ENCODE results near the gene RHBDL2. TPM values are rescaled to one million over a fixed set of nuclear protein-coding genes. Genes with fewer than 3 reads are reported as not detected.

Gene RHBDL2
- total and polyA plus RNA-seq, 2 donors (not counting 1 experiment from before 2014, with no cell fraction given): 1.2 to 1.5 TPM

DNA sequence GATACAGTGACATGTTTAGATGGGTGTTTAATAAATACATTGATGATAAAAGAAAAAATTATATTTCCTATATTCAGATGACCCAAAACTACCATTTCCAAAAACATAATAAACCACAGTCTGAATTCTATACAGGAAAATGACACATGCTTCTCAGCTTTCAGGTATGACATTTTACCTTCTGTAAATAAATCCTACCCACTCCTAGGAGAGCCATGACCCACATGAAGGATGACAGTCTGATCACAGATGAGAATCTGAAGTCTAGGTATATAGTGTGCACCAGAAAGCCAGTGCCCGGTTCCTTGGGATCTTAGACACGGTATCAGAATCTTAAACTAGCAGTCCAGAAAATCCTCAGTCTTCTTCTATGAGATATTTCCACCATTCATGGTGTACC is 56.5 kb downstream of the RHBDL2 start:
- Histone ChIP-seq H3K9ac (ENCODE audit: insufficient read depth, low read length) (no peak overlapping the region), H3K36me3 (ENCODE audit: control insufficient read depth, insufficient read depth, low read length) (no peaks in the 10 kb centered on the region), H4K20me1 (ENCODE audit: control insufficient read depth, extremely low read depth, insufficient read depth, low read length) (no peaks in the 10 kb centered on the region), H2AFZ (ENCODE audit: low read length) (no peak overlapping the region), H3K9me3 (ENCODE audit: control insufficient read depth, insufficient read depth, low read depth, low read length) (no peaks in the 10 kb centered on the region), H3K79me2 (ENCODE audit: control insufficient read depth, insufficient read depth, low read length) (no peaks in the 10 kb centered on the region), H3K27ac (ENCODE audit: insufficient read depth, low read length) (no peak overlapping the region), H3K27me3 (ENCODE audit: control insufficient read depth, insufficient read depth, low read length) (no peaks in the 10 kb centered on the region), H3K4me3 (replicated peaks in 1 of 4; ENCODE audit: control extremely low read depth in 1 of 4, insufficient read depth in 1 of 4, low read depth in 3 of 4, low read length in 4 of 4) (no peak overlapping the region), H3K4me1 (ENCODE audit: control insufficient read depth, extremely low read depth, insufficient read depth, low read length) (no peaks in the 10 kb centered on the region), H3K4me2 (ENCODE audit: extremely low read depth, insufficient read depth, low read length) (no peak overlapping the region)
- no peak for DNase-seq (ENCODE audit: low read depth in 2 of 2)
- TF ChIP-seq, protein P1, sequence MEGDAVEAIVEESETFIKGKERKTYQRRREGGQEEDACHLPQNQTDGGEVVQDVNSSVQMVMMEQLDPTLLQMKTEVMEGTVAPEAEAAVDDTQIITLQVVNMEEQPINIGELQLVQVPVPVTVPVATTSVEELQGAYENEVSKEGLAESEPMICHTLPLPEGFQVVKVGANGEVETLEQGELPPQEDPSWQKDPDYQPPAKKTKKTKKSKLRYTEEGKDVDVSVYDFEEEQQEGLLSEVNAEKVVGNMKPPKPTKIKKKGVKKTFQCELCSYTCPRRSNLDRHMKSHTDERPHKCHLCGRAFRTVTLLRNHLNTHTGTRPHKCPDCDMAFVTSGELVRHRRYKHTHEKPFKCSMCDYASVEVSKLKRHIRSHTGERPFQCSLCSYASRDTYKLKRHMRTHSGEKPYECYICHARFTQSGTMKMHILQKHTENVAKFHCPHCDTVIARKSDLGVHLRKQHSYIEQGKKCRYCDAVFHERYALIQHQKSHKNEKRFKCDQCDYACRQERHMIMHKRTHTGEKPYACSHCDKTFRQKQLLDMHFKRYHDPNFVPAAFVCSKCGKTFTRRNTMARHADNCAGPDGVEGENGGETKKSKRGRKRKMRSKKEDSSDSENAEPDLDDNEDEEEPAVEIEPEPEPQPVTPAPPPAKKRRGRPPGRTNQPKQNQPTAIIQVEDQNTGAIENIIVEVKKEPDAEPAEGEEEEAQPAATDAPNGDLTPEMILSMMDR (conservative IDR thresholded peaks at IDR 0.05 in 1 of 2, IDR thresholded peaks at IDR 0.05 in 1 of 2; ENCODE audit: low read depth in 1 of 2, low read length in 2 of 2): no peak
- no peak for TF ChIP-seq EZH2 (IDR thresholded peaks at IDR 0.05; ENCODE audit: low read length, missing control alignments)

DNA sequence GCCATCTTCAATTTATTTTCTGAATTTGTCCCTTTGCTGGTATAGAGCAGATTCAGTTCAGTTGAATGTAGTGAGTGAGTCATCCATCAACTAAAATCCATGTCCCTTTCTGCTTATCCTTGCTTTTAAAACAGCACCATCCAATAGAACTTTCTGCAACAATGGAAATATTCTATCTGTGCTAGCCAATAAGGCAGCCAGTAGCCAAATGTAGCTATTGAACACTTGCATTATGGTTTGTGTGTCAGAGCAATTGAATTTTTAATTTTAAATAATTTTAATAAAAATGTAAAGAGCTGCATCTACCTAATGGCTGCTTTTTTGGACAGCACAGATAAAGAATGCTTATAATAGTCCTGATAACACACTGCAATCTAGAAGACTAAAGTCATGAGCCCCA is 60.1 kb downstream of the RHBDL2 start, which contains the start of gene GJA9:
Gene GJA9 (minus strand): TSS at position 101 of the 400 bp plus-strand sequence. CDS start 5,489 bp downstream, outside the sequence.
- DNase-seq (ENCODE audit: low read depth in 2 of 2): no peak
- no peaks in the 10 kb centered on the region for H3K36me3 ChIP-seq (ENCODE audit: control insufficient read depth, insufficient read depth, low read length)
- H3K4me2 ChIP-seq (ENCODE audit: extremely low read depth, insufficient read depth, low read length): no peak within 1 kb of the TSS
- TF ChIP-seq, protein P1 (conservative IDR thresholded peaks at IDR 0.05 in 1 of 2, IDR thresholded peaks at IDR 0.05 in 1 of 2; ENCODE audit: low read depth in 1 of 2, low read length in 2 of 2): no peak
- H3K4me3 ChIP-seq (replicated peaks in 1 of 4; ENCODE audit: control extremely low read depth in 1 of 4, insufficient read depth in 1 of 4, low read depth in 3 of 4, low read length in 4 of 4): no peak within 1 kb of the TSS
- no peak within 1 kb of the TSS for H2AFZ ChIP-seq (ENCODE audit: low read length)
- H3K79me2 ChIP-seq (ENCODE audit: control insufficient read depth, insufficient read depth, low read length): no peaks in the 10 kb centered on the region
- no peaks in the 10 kb centered on the region for H3K27me3 ChIP-seq (ENCODE audit: control insufficient read depth, insufficient read depth, low read length)
- no peak within 1 kb of the TSS for H3K27ac ChIP-seq (ENCODE audit: insufficient read depth, low read length)
- no peaks in the 10 kb centered on the region for H4K20me1 ChIP-seq (ENCODE audit: control insufficient read depth, extremely low read depth, insufficient read depth, low read length)
- H3K9me3 ChIP-seq (ENCODE audit: control insufficient read depth, insufficient read depth, low read depth, low read length): no peaks in the 10 kb centered on the region
- H3K9ac ChIP-seq (ENCODE audit: insufficient read depth, low read length): no peak within 1 kb of the TSS
- H3K4me1 ChIP-seq (ENCODE audit: control insufficient read depth, extremely low read depth, insufficient read depth, low read length): no peaks in the 10 kb centered on the region

DNA sequence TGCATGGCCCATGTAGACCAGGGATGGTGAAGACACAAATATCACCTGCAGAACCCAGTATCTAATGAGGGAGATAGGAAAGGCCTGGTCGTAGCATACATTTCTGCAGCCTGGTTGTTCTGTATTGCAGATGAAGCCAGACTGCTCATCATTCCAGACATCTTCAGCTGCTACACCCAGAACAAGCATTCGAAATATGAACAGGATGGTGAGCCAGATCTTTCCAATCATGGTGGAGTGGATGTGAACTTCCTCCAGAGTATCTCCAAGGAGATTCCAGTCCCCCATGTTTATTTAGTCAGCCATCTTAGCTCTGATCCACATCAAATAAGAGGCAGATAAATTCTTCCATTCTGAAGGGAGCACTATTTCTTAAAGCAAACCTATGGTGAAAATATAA is 65.8 kb downstream of the RHBDL2 start:
- no peak overlapping the region for H3K4me3 ChIP-seq (replicated peaks in 1 of 4; ENCODE audit: control extremely low read depth in 1 of 4, insufficient read depth in 1 of 4, low read depth in 3 of 4, low read length in 4 of 4)
- no peak overlapping the region for H2AFZ ChIP-seq (ENCODE audit: low read length)
- no peaks in the 10 kb centered on the region for H3K27me3 ChIP-seq (ENCODE audit: control insufficient read depth, insufficient read depth, low read length)
- DNase-seq (ENCODE audit: low read depth in 2 of 2): no peak
- H3K4me2 ChIP-seq (ENCODE audit: extremely low read depth, insufficient read depth, low read length): no peak overlapping the region
- no peaks in the 10 kb centered on the region for H3K36me3 ChIP-seq (ENCODE audit: control insufficient read depth, insufficient read depth, low read length)
- no peaks in the 10 kb centered on the region for H4K20me1 ChIP-seq (ENCODE audit: control insufficient read depth, extremely low read depth, insufficient read depth, low read length)
- TF ChIP-seq, protein P1 (conservative IDR thresholded peaks at IDR 0.05 in 1 of 2, IDR thresholded peaks at IDR 0.05 in 1 of 2; ENCODE audit: low read depth in 1 of 2, low read length in 2 of 2): no peak
- no peak for TF ChIP-seq EZH2 (IDR thresholded peaks at IDR 0.05; ENCODE audit: low read length, missing control alignments)
- H3K4me1 ChIP-seq (ENCODE audit: control insufficient read depth, extremely low read depth, insufficient read depth, low read length): peaks cover 5% of the 10 kb centered on the region
- H3K27ac ChIP-seq (ENCODE audit: insufficient read depth, low read length): no peak overlapping the region
- H3K9ac ChIP-seq (ENCODE audit: insufficient read depth, low read length): no peak overlapping the region
- no peaks in the 10 kb centered on the region for H3K9me3 ChIP-seq (ENCODE audit: control insufficient read depth, insufficient read depth, low read depth, low read length)
- peaks cover 10% of the 10 kb centered on the region for H3K79me2 ChIP-seq (ENCODE audit: control insufficient read depth, insufficient read depth, low read length)
